Heart left ventricle (tissue), 13 donors: ENCODE results near the gene BDNF.

ENCODE experiments used
- POLR2A ChIP-seq, 2 donors: fragments of 450-650 bp; IDR thresholded peaks; one replicate each; pipeline ENCODE4 v1.6.1; 2017; ENCODE audit warnings: antibody characterized with exemption in 2 of 2, mild to moderate bottlenecking in 2 of 2, moderate library complexity in 2 of 2
- TF ChIP-seq, protein P1 (sequence below), 12 donors: fragments of 200-600 bp; sonication (generic) in 4 of 12; IDR thresholded peaks; one replicate each; pipeline versions ENCODE4 v1.5.0 to v1.8.0; 2018 to 2022; ENCODE audit warnings: antibody characterized with exemption in 12 of 12, mild to moderate bottlenecking in 5 of 12
- donor health status: ischemic (EF 13 %, LVEDD 7.1; RV severe dilation, severe dysfunction).
- donor health status: DM: no; HTN: yes; CAD: no.
- donor health status: DM: no; HTN: no; CAD: no.
- donor health status: ischemic (EF 25% LVEDD 6.9; RV normal size, moderate dysfunction).
- donor health status: ischemic (EF 25% LVEDD 5.7; RV mildly dilated, moderate dysfunction).
- donor health status: ischemic (EF 35%, LVEDD 5.7; RV mildly dilated, moderate dysfunction).
- donor health status: nonischemic (EF 11% LVEDD 7.7; RV severe dilation, severe dysfunction).
- donor health status: DM: yes; HTN: yes; CAD: no.
- donor health status: PGD.
- donor health status: ischemic (EF 29% LVEDD 5.4; RV normal size, mild dysfunction).
- donor health status: nonischemic (EF 23%, LVEDD 6.1; RV moderate dilation, normal function).

DNA sequence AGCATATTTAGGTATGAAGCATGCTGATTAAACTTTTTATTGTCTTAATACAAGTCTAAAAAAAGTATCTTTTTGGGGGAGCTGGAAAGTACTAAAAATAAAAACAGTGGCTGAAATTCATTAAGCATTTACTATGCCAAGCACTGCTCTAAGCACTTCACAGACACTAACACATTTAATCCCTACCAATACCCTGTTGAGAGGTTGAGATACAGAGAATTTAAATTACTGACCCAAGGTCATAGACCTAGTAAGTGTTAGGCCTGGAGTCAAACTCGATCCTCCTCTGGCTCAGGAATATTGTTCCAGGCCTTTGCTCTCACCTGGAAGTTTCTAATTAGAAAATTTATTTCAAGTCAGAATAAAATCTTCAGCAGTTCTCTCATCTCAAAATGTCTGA lies 18.6 kb downstream of the BDNF start:
- TF ChIP-seq, protein P1, sequence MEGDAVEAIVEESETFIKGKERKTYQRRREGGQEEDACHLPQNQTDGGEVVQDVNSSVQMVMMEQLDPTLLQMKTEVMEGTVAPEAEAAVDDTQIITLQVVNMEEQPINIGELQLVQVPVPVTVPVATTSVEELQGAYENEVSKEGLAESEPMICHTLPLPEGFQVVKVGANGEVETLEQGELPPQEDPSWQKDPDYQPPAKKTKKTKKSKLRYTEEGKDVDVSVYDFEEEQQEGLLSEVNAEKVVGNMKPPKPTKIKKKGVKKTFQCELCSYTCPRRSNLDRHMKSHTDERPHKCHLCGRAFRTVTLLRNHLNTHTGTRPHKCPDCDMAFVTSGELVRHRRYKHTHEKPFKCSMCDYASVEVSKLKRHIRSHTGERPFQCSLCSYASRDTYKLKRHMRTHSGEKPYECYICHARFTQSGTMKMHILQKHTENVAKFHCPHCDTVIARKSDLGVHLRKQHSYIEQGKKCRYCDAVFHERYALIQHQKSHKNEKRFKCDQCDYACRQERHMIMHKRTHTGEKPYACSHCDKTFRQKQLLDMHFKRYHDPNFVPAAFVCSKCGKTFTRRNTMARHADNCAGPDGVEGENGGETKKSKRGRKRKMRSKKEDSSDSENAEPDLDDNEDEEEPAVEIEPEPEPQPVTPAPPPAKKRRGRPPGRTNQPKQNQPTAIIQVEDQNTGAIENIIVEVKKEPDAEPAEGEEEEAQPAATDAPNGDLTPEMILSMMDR (IDR thresholded peaks at IDR 0.05) = no peak
- no peak for TF ChIP-seq POLR2A (IDR thresholded peaks at IDR 0.05)
